K562 (cell line): ENCODE results near the gene HCN3.

Experiments
- PREB ChIP-seq: sonication (generic); formaldehyde crosslinking; IDR thresholded peaks from 2 replicates; pipeline ENCODE4 v1.8.1; 2023; ENCODE audit warnings: mild to moderate bottlenecking, missing genetic modification reagents
- ZBTB33 ChIP-seq: sonication (generic); formaldehyde crosslinking; IDR thresholded peaks from 2 replicates; pipeline ENCODE4 v1.8.1; 2023; ENCODE audit warnings: mild to moderate bottlenecking, missing genetic modification reagents
- ZNF212 ChIP-seq: fragments of 450-650 bp; formaldehyde crosslinking; IDR thresholded peaks from 2 replicates; pipeline ENCODE4 v1.4.0; 2020; ENCODE audit warnings: mild to moderate bottlenecking
- ZNF583 ChIP-seq: fragments of 250-450 bp; sonication (Bioruptor Pico); IDR thresholded peaks from 2 replicates; pipeline ENCODE4 v1.4.0; 2020

GRCh38 chr1:155228096-155228427, 49.2 kb upstream of the HCN3 start:
- TF ChIP-seq ZNF212 (CRISPR knock-in tag): no peak
- TF ChIP-seq ZNF583 (CRISPR knock-in tag): no peak
- no peak for TF ChIP-seq PREB (CRISPR knock-in tag)
- TF ChIP-seq ZBTB33 (CRISPR knock-in tag): no peak
